HEK293 (cell line): Measurements from ENCODE around the gene CSGALNACT2.

Experiments
- CTCF ChIA-PET: fragments of 350-600 bp; formaldehyde crosslinking; extraction: SDS; loops from one replicate; lab custom pipeline; 2021; ENCODE audit warnings: antibody characterized with exemption; lab: Yijun Ruan, JAX
- POLR2A ChIA-PET: fragments of 300-600 bp; formaldehyde crosslinking; extraction: SDS; loops from one replicate; lab custom pipeline; 2020; ENCODE audit warnings: antibody characterized with exemption, inconsistent platforms; lab: Yijun Ruan, JAX
- H3K27ac ChIP-seq: fragments of 200-500 bp; sonication (Bioruptor generic); 2 replicates; pipeline ENCODE4 v1.5.1; 2014; ENCODE audit warnings: low read depth, low read length, control low read depth, inconsistent platforms; ENCODE audit errors: extremely low read depth
- H3K36me3 ChIP-seq, 2 experiments: fragments of 200-500 bp in 1 of 2; sonication (Bioruptor generic) in 1 of 2; 1 replicate in 1 of 2; 2 replicates in 1 of 2; pipeline ENCODE4 v1.5.1; 2014 to 2017; ENCODE audit warnings: inconsistent platforms in 2 of 2, low read length in 2 of 2; ENCODE audit not compliant: control insufficient read depth in 2 of 2, insufficient read depth in 1 of 2
- H3K4me1 ChIP-seq: fragments of 200-500 bp; sonication (Bioruptor generic); 2 replicates; pipeline ENCODE4 v1.5.1; 2014; ENCODE audit warnings: mild to moderate bottlenecking, low read length, inconsistent platforms; ENCODE audit not compliant: control insufficient read depth, insufficient read depth
- H3K4me3 ChIP-seq: 2 replicates; pipeline ENCODE4 v1.5.1; 2011; ENCODE audit warnings: low read depth, mild to moderate bottlenecking, control low read depth, low read length, moderate library complexity
- H3K9me3 ChIP-seq: fragments of 200-500 bp; sonication (Bioruptor generic); 2 replicates; pipeline ENCODE4 v1.5.1; 2014; ENCODE audit warnings: low read depth, low read length, inconsistent platforms; ENCODE audit not compliant: control insufficient read depth, insufficient read depth
- FEZF1 ChIP-seq: fragments of 450-650 bp; formaldehyde crosslinking; IDR thresholded peaks from 2 replicates; pipeline ENCODE4 v1.5.1; 2016; ENCODE audit warnings: missing biosample characterization, missing genetic modification characterization
- HOXC10 ChIP-seq: sonication (generic); formaldehyde crosslinking; IDR thresholded peaks from 2 replicates; pipeline ENCODE4 v1.8.1; 2023; ENCODE audit warnings: mild to moderate bottlenecking, missing genetic modification reagents
- PRDM2 ChIP-seq: fragments of 450-650 bp; formaldehyde crosslinking; IDR thresholded peaks from 2 replicates; pipeline ENCODE4 v1.5.1; 2016; ENCODE audit warnings: missing biosample characterization, missing genetic modification characterization, borderline replicate concordance
- REPIN1 ChIP-seq: fragments of 450-650 bp; formaldehyde crosslinking; IDR thresholded peaks from 2 replicates; pipeline ENCODE4 v1.5.1; 2017; ENCODE audit warnings: missing biosample characterization, missing genetic modification characterization, low read depth
- TRIM28 ChIP-seq: IDR thresholded peaks from 2 replicates; pipeline ENCODE4 v1.6.1; 2011; ENCODE audit warnings: low read length, control low read depth, borderline replicate concordance
- WT1 ChIP-seq: fragments of 450-650 bp; formaldehyde crosslinking; IDR thresholded peaks from 2 replicates; pipeline ENCODE4 v1.5.1; 2016; ENCODE audit warnings: missing biosample characterization, missing genetic modification characterization
- ZBTB21 ChIP-seq: fragments of 450-650 bp; formaldehyde crosslinking; IDR thresholded peaks from 2 replicates; pipeline ENCODE4 v1.5.1; 2017; ENCODE audit warnings: missing biosample characterization, missing genetic modification characterization
- ZFHX2 ChIP-seq: fragments of 450-650 bp; formaldehyde crosslinking; conservative IDR thresholded peaks from 2 replicates; pipeline ENCODE4 v1.5.1; 2016; ENCODE audit warnings: missing biosample characterization, missing genetic modification characterization
- ZNF10 ChIP-seq: fragments of 450-650 bp; formaldehyde crosslinking; IDR thresholded peaks from 2 replicates; pipeline ENCODE4 v1.5.1; 2017; ENCODE audit warnings: missing biosample characterization, missing genetic modification characterization
- ZNF155 ChIP-seq: fragments of 450-650 bp; formaldehyde crosslinking; IDR thresholded peaks from 2 replicates; pipeline ENCODE4 v1.5.1; 2016; ENCODE audit warnings: missing biosample characterization, missing genetic modification characterization
- ZNF266 ChIP-seq: fragments of 450-650 bp; formaldehyde crosslinking; IDR thresholded peaks from 2 replicates; pipeline ENCODE4 v1.5.1; 2016; ENCODE audit warnings: missing biosample characterization, missing genetic modification characterization, low read depth
- ZNF404 ChIP-seq: fragments of 450-650 bp; formaldehyde crosslinking; IDR thresholded peaks from 2 replicates; pipeline ENCODE4 v1.5.1; 2017; ENCODE audit warnings: missing biosample characterization, missing genetic modification characterization
- ZNF423 ChIP-seq: fragments of 450-650 bp; formaldehyde crosslinking; IDR thresholded peaks from 2 replicates; pipeline ENCODE4 v1.5.1; 2016; ENCODE audit warnings: missing biosample characterization, missing genetic modification characterization
- ZNF585B ChIP-seq: fragments of 450-650 bp; formaldehyde crosslinking; IDR thresholded peaks from 2 replicates; pipeline ENCODE4 v1.5.1; 2016; ENCODE audit warnings: missing biosample characterization, missing genetic modification characterization
- ZNF621 ChIP-seq: fragments of 450-650 bp; formaldehyde crosslinking; IDR thresholded peaks from 2 replicates; pipeline ENCODE4 v1.5.1; 2017; ENCODE audit warnings: missing biosample characterization, missing genetic modification characterization
- ZNF677 ChIP-seq: fragments of 450-650 bp; IDR thresholded peaks from 2 replicates; pipeline ENCODE4 v1.5.0; 2018; ENCODE audit warnings: missing biosample characterization, mild to moderate bottlenecking, missing genetic modification characterization, moderate library complexity
- ZNF768 ChIP-seq: fragments of 450-650 bp; formaldehyde crosslinking; IDR thresholded peaks from 2 replicates; pipeline ENCODE4 v1.5.1; 2018; ENCODE audit warnings: missing biosample characterization, mild to moderate bottlenecking, missing genetic modification characterization
- ZNF777 ChIP-seq: fragments of 450-650 bp; formaldehyde crosslinking; IDR thresholded peaks from 2 replicates; pipeline ENCODE4 v1.5.1; 2017; ENCODE audit warnings: missing biosample characterization, missing genetic modification characterization, borderline replicate concordance
- ZNF830 ChIP-seq: fragments of 450-650 bp; IDR thresholded peaks from 2 replicates; pipeline ENCODE4 v1.5.0; 2018; ENCODE audit warnings: missing biosample characterization, missing genetic modification characterization, low read depth, mild to moderate bottlenecking, moderate library complexity
- ZSCAN30 ChIP-seq: fragments of 450-650 bp; IDR thresholded peaks from 2 replicates; pipeline ENCODE4 v1.5.1; 2018; ENCODE audit warnings: missing biosample characterization, mild to moderate bottlenecking, missing genetic modification characterization, moderate library complexity
- TF ChIP-seq, protein P1 (sequence below): fragments of 450-650 bp; formaldehyde crosslinking; IDR thresholded peaks from 2 replicates; pipeline ENCODE4 v1.5.1; 2017; ENCODE audit warnings: missing biosample characterization, mild to moderate bottlenecking, missing genetic modification characterization, moderate library complexity

CSGALNACT2 gene

GRCh38 chr10:43173120-43173519 is 34.9 kb downstream of the CSGALNACT2 start:
- ChIA-PET CTCF (interaction anchor here (1.0 kb wide), 1 partner anchor 32 kb away, joined by 5 read pairs; no protein-coding TSS in a partner anchor), POLR2A (no interaction called here)
- no peak for TF ChIP-seq ZNF404

DNA sequence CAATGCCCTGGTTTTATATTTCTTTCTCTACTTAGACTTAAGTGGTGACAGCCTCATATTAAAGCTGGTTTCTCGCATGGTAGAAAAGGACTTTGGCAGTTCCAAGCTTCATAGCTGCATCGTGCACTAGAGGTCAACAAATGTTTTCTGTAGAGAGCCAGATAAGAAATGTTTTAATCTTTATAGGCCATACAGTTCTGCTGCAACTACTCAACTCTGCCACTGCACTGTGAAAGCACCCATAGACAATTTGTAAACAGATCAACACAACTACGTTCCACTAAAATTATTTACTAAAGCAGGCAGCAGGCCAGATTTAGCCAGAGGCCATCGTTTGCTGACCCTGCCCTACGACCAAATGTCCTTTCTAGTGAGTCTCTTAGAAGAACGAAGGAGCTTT is 36.7 kb downstream of the CSGALNACT2 start:
- ChIA-PET CTCF (interaction anchor here (0.6 to 0.7 kb wide), 2 partner anchors 23 to 300 kb away, joined by 3 read pairs; no protein-coding TSS in a partner anchor), POLR2A (interaction anchor here (0.6 kb wide), 1 partner anchor 569 kb away, joined by 3 read pairs; no protein-coding TSS in a partner anchor)
- no peaks in the 10 kb centered on the region for H3K9me3 ChIP-seq

More at GRCh38 chr10:43173120-43173519, 34.9 kb downstream of the CSGALNACT2 start:
- Histone ChIP-seq H3K27ac (no peak overlapping the region), H3K9me3 (no peaks in the 10 kb centered on the region), H3K4me1 (no peaks in the 10 kb centered on the region), H3K36me3 (peaks cover 13 to 34% of the 10 kb centered on the region in 2 experiments), H3K4me3 (no peak overlapping the region)

More for the DNA sequence above, 36.7 kb downstream of the CSGALNACT2 start:
- no peak overlapping the region for H3K4me3 ChIP-seq
- H3K36me3 ChIP-seq, result peaks cover 17 to 39% of the 10 kb centered on the region in 2 experiments
- no peak for TF ChIP-seq ZSCAN30
- TF ChIP-seq ZNF777 (tag by site-specific recombination), result no peak
- no peak for TF ChIP-seq ZBTB21 (tag by site-specific recombination)
- no peak for TF ChIP-seq TRIM28
- no peak for TF ChIP-seq PRDM2 (tag by site-specific recombination)
- TF ChIP-seq ZNF677 (tag by site-specific recombination), result no peak
- no peak for TF ChIP-seq ZNF423 (tag by site-specific recombination)
- TF ChIP-seq, protein P1, sequence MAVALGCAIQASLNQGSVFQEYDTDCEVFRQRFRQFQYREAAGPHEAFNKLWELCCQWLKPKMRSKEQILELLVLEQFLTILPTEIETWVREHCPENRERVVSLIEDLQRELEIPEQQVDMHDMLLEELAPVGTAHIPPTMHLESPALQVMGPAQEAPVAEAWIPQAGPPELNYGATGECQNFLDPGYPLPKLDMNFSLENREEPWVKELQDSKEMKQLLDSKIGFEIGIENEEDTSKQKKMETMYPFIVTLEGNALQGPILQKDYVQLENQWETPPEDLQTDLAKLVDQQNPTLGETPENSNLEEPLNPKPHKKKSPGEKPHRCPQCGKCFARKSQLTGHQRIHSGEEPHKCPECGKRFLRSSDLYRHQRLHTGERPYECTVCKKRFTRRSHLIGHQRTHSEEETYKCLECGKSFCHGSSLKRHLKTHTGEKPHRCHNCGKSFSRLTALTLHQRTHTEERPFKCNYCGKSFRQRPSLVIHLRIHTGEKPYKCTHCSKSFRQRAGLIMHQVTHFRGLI (tag by site-specific recombination), result no peak
- TF ChIP-seq ZFHX2 (tag by site-specific recombination), result no peak
- TF ChIP-seq ZNF585B (tag by site-specific recombination), result no peak
- TF ChIP-seq FEZF1 (tag by site-specific recombination), result no peak
- no peak for TF ChIP-seq ZNF830 (tag by site-specific recombination)
- TF ChIP-seq ZNF266 (tag by site-specific recombination), result no peak
- TF ChIP-seq ZNF155 (tag by site-specific recombination), result no peak
- TF ChIP-seq ZNF768 (tag by site-specific recombination), result no peak
- TF ChIP-seq ZNF10 (tag by site-specific recombination), result no peak
- no peak for TF ChIP-seq REPIN1 (tag by site-specific recombination)
- no peak for TF ChIP-seq WT1
- no peak for TF ChIP-seq HOXC10 (CRISPR knock-in tag)
- TF ChIP-seq ZNF621 (tag by site-specific recombination), result no peak
- H3K4me1 ChIP-seq, result no peaks in the 10 kb centered on the region
- H3K27ac ChIP-seq, result no peak overlapping the region
